Measurements from ENCODE around the gene FRMD6. TPM values are rescaled to one million over a fixed set of nuclear protein-coding genes. Genes with fewer than 3 reads are reported as not detected.

The FRMD6 gene
- total RNA-seq, 1 experiment from 2014 or later, result 9.6 TPM

GRCh38 chr14:51676549-51676948 lies 24.8 kb downstream of the FRMD6 start:
- Histone ChIP-seq H3K27ac (ENCODE audit: insufficient read length, low read depth, low read length) (no peak overlapping the region), H2AFZ (ENCODE audit: low read length) (no peak overlapping the region), H4K20me1 (ENCODE audit: control insufficient read depth, insufficient read depth, insufficient read length) (no peaks in the 10 kb centered on the region), H3K4me2 (ENCODE audit: insufficient read depth, insufficient read length, low read length) (no peak overlapping the region), H3K4me1 (ENCODE audit: insufficient read depth, low read length) (no peaks in the 10 kb centered on the region), H3K56ac (ENCODE audit: insufficient read length, low read depth, low read length) (no peak overlapping the region), H2BK12ac (ENCODE audit: insufficient read length, low read depth, low read length) (no peak overlapping the region), H3K9ac (ENCODE audit: extremely low read depth, insufficient read length, low read length) (no peak overlapping the region), H3K27me3 (ENCODE audit: insufficient read depth, low read length) (no peaks in the 10 kb centered on the region), H2AK5ac (ENCODE audit: insufficient read length, low read length) (no peak overlapping the region), H2BK20ac (ENCODE audit: low read depth, low read length, poor library complexity, severe bottlenecking) (no peak overlapping the region), H4K8ac (replicated peaks; ENCODE audit: insufficient read length, low read depth, low read length) (no peak overlapping the region), H3K79me1 (ENCODE audit: insufficient read depth, low read depth, low read length, poor library complexity, severe bottlenecking) (peaks cover 3% of the 10 kb centered on the region), H3K9me3 (ENCODE audit: control insufficient read depth, low read depth, low read length) (no peaks in the 10 kb centered on the region), H4K91ac (ENCODE audit: insufficient read length, low read depth, low read length) (no peak overlapping the region), H2BK5ac (ENCODE audit: insufficient read length, low read length) (no peak overlapping the region), H3T11ph (ENCODE audit: low read length) (no peak overlapping the region), H3K4ac (ENCODE audit: low read depth, low read length) (no peak overlapping the region), H4K5ac (ENCODE audit: insufficient read length, low read depth, low read length) (no peak overlapping the region), H2BK120ac (ENCODE audit: low read depth, low read length, poor library complexity, severe bottlenecking) (no peak overlapping the region), H3K14ac (ENCODE audit: insufficient read depth, low read length) (no peak overlapping the region), H2BK15ac (ENCODE audit: low read depth, low read length) (no peak overlapping the region), H3K18ac (ENCODE audit: insufficient read length, low read depth, low read length) (no peak overlapping the region), H3K79me2 (ENCODE audit: insufficient read depth, low read length) (no peaks in the 10 kb centered on the region), H3K23me2 (ENCODE audit: insufficient read length, low read depth, low read length, poor library complexity, severe bottlenecking) (no peaks in the 10 kb centered on the region), H3K23ac (ENCODE audit: insufficient read length, low read depth, low read length) (no peak overlapping the region)
- Mint-ChIP-seq H3K36me3 (ENCODE audit: insufficient read depth in 1 of 3, low read depth in 3 of 3) (no peaks in the 10 kb centered on the region), H3K9me3 (no peaks in the 10 kb centered on the region; a peak in 1 of 5 replicates), H3K4me3 (no peak overlapping the region), H3K27ac (no peak overlapping the region), H3K4me1 (peaks cover 0 to 2% of the 10 kb centered on the region in 2 experiments; a peak in 1 of 4 replicates), H3K27me3 (ENCODE audit: low read depth) (no peaks in the 10 kb centered on the region)
- TF ChIP-seq, protein P1, sequence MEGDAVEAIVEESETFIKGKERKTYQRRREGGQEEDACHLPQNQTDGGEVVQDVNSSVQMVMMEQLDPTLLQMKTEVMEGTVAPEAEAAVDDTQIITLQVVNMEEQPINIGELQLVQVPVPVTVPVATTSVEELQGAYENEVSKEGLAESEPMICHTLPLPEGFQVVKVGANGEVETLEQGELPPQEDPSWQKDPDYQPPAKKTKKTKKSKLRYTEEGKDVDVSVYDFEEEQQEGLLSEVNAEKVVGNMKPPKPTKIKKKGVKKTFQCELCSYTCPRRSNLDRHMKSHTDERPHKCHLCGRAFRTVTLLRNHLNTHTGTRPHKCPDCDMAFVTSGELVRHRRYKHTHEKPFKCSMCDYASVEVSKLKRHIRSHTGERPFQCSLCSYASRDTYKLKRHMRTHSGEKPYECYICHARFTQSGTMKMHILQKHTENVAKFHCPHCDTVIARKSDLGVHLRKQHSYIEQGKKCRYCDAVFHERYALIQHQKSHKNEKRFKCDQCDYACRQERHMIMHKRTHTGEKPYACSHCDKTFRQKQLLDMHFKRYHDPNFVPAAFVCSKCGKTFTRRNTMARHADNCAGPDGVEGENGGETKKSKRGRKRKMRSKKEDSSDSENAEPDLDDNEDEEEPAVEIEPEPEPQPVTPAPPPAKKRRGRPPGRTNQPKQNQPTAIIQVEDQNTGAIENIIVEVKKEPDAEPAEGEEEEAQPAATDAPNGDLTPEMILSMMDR (conservative IDR thresholded peaks at IDR 0.05), result no peak
- no peak for DNase-seq

All from H9 (cell line).